ENCODE measurements around the gene PKN3. TPM values are rescaled to one million over a fixed set of nuclear protein-coding genes. Genes with fewer than 3 reads are reported as not detected.

PKN3 gene
- total RNA-seq, 4 donors from 2014 or later = 6.6 to 17.1 (median 8.9) TPM

GRCh38 chr9:128715436-128715750, 13.1 kb downstream of the PKN3 start:
- Histone ChIP-seq H3K4me3 (no peak overlapping the region), H3K27me3 (no peaks in the 10 kb centered on the region), H3K36me3 (peaks cover 0 to 45% (median 0%) of the 10 kb centered on the region in 3 donors), H3K27ac (no peak overlapping the region), H3K4me1 (no peaks in the 10 kb centered on the region), H3K9me3 (no peaks in the 10 kb centered on the region)
- 80% methylated on average over 6 of the region's 6 CpGs for WGBS, 2 donors
- no peak for DNase-seq (ENCODE audit: low spot score in 2 of 2)
- no peak for TF ChIP-seq CTCF (IDR thresholded peaks at IDR 0.05)

- Histone ChIP-seq H3K27me3 (no peaks in the 10 kb centered on the region), H3K36me3 (peaks cover 0 to 59% (median 0%) of the 10 kb centered on the region in 3 donors)
- 85 to 86% methylated on average over 7 of the region's 7 CpGs for whole genome bisulfite sequencing, 2 donors
Measured at GRCh38 chr9:128716581-128717254, 14.4 kb downstream of the PKN3 start.

GRCh38 chr9:128718047-128718446, 15.7 kb downstream of the PKN3 start:
- 87 to 90% methylated on average over 8 of the region's 8 CpGs for WGBS, 2 donors
- no peak overlapping the region for H3K4me3 ChIP-seq

More at GRCh38 chr9:128716581-128717254, 14.4 kb downstream of the PKN3 start:
- Histone ChIP-seq H3K9me3 (no peaks in the 10 kb centered on the region), H3K27ac (no peak overlapping the region), H3K4me3 (no peak overlapping the region), H3K4me1 (no peaks in the 10 kb centered on the region)
- no peak for DNase-seq (ENCODE audit: low spot score in 2 of 2)
- TF ChIP-seq POLR2A (IDR thresholded peaks at IDR 0.05) (no peak), EP300 (IDR thresholded peaks at IDR 0.05) (no peak), CTCF (IDR thresholded peaks at IDR 0.05) (no peak)

GRCh38 chr9:128718475-128718874, 16.2 kb downstream of the PKN3 start:
- H3K4me3 ChIP-seq = no peak overlapping the region
- no peaks in the 10 kb centered on the region for H3K27me3 ChIP-seq
- 82 to 95% methylated on average over 4 to 5 of the region's 5 CpGs for WGBS, 2 donors
- no peak overlapping the region for H3K27ac ChIP-seq
- no peak for TF ChIP-seq EP300 (IDR thresholded peaks at IDR 0.05)
- no peak for TF ChIP-seq POLR2A (IDR thresholded peaks at IDR 0.05)
- no peak for TF ChIP-seq CTCF (IDR thresholded peaks at IDR 0.05)
- H3K36me3 ChIP-seq = peaks cover 0 to 52% (median 0%) of the 10 kb centered on the region in 3 donors
- no peak for DNase-seq (ENCODE audit: low spot score in 2 of 2)
- peaks cover 0 to 13% (median 3%) of the 10 kb centered on the region in 4 donors for H3K4me1 ChIP-seq
- no peaks in the 10 kb centered on the region for H3K9me3 ChIP-seq

More at GRCh38 chr9:128718047-128718446, 15.7 kb downstream of the PKN3 start:
- TF ChIP-seq CTCF (IDR thresholded peaks at IDR 0.05) (no peak), EP300 (IDR thresholded peaks at IDR 0.05) (no peak), POLR2A (IDR thresholded peaks at IDR 0.05) (no peak)
- Histone ChIP-seq H3K4me1 (peaks cover 0 to 8% (median under 1%) of the 10 kb centered on the region in 4 donors), H3K27ac (no peak overlapping the region), H3K27me3 (no peaks in the 10 kb centered on the region), H3K9me3 (no peaks in the 10 kb centered on the region), H3K36me3 (peaks cover 0 to 56% (median 0%) of the 10 kb centered on the region in 3 donors)
- DNase-seq (ENCODE audit: low spot score in 2 of 2) = no peak

GRCh38 chr9:128719919-128720605, 17.8 kb downstream of the PKN3 start:
- TF ChIP-seq EP300 (IDR thresholded peaks at IDR 0.05) (no peak), POLR2A (IDR thresholded peaks at IDR 0.05) (no peak), CTCF (IDR thresholded peaks at IDR 0.05) (no peak)
- peaks cover 0 to 36% (median 0%) of the 10 kb centered on the region in 3 donors for H3K36me3 ChIP-seq
- H3K27ac ChIP-seq = peak overlapping the region in 1 of 4 donors; percentile 23
- H3K9me3 ChIP-seq = no peaks in the 10 kb centered on the region
- H3K4me3 ChIP-seq = no peak overlapping the region
- peaks cover 0 to 26% (median 12%) of the 10 kb centered on the region in 4 donors for H3K4me1 ChIP-seq
- H3K27me3 ChIP-seq = no peaks in the 10 kb centered on the region
- no peak for DNase-seq (ENCODE audit: low spot score in 2 of 2)
- WGBS, 2 donors = 87 to 91% methylated on average over 18 of the region's 30 CpGs

Data from tibial nerve (tissue), 4 donors.